GM12878 (cell line): Measurements from ENCODE around the gene FCER2. TPM values are rescaled to one million over a fixed set of nuclear protein-coding genes. Genes with fewer than 3 reads are reported as not detected.

Experiments used
- ATAC-seq: fragments of 200-7000 bp; cut with Tn5 transposase; 3 replicates; pipeline ENCODE4 v1.9.1; 2020; ENCODE audit warnings: mild to moderate bottlenecking, moderate library complexity
- BruUV-seq: library from RNA; stranded (reverse); fragments of 400-500 nt; replicated peaks from 2 replicates; lab custom pipeline; 2021; lab: Mats Ljungman, UMichigan
- CTCF ChIA-PET: fragments of 300-600 bp; sonication (Branson Sonifier 250); formaldehyde crosslinking; extraction: SDS; loops from one replicate; lab custom pipeline; 2021; ENCODE audit warnings: inconsistent platforms; lab: Yijun Ruan, JAX
- POLR2A ChIA-PET: fragments of 350-600 bp; formaldehyde crosslinking; extraction: SDS; loops from one replicate; lab custom pipeline; 2021; ENCODE audit warnings: inconsistent platforms; lab: Charles Lee
- RAD21 ChIA-PET: fragments of 300-600 bp; sonication (Branson Sonifier 250); formaldehyde crosslinking; loops from one replicate; lab custom pipeline; 2023; ENCODE audit warnings: antibody characterized with exemption; ENCODE audit not compliant: unreplicated experiment; lab: Charles Lee
- SMC1A ChIA-PET: fragments of 300-600 bp; sonication (Branson Sonifier 250); formaldehyde crosslinking; loops from one replicate; lab custom pipeline; 2023; ENCODE audit not compliant: unreplicated experiment, uncharacterized antibody; lab: Charles Lee
- DNase-seq: peaks from one replicate; pipeline ENCODE4 v3.0.0-alpha.2; 2011; ENCODE audit warnings: low read depth, low spot score
- FAIRE-seq: peaks from 3 replicates; lab custom pipeline; 2011; peaks lifted over from hg19 to GRCh38; lab: Jason Lieb, UNC
- H2AFZ ChIP-seq: 2 replicates; pipeline ENCODE4 v1.6.0; 2011; ENCODE audit warnings: low read depth, low read length, control low read depth; ENCODE audit not compliant: control insufficient read depth
- H3K27ac ChIP-seq: 2 replicates; pipeline ENCODE4 v1.5.1; 2011; ENCODE audit warnings: control low read depth; ENCODE audit not compliant: control insufficient read depth, insufficient read depth
- H3K27me3 ChIP-seq, 2 experiments: replicated peaks in 1 of 2; 2 replicates each; pipeline versions ENCODE4 v1.6.0 to v1.6.1; 2011; ENCODE audit warnings: low read length in 1 of 2; ENCODE audit not compliant: control insufficient read depth in 2 of 2, insufficient read depth in 2 of 2
- H3K36me3 ChIP-seq, 2 experiments: 2 replicates each; pipeline ENCODE4 v1.5.1; 2011; ENCODE audit warnings: low read length in 1 of 2; ENCODE audit not compliant: control insufficient read depth in 2 of 2, insufficient read depth in 2 of 2
- H3K4me1 ChIP-seq: 2 replicates; pipeline ENCODE4 v1.6.1; 2011; ENCODE audit warnings: mild to moderate bottlenecking, low read length, moderate library complexity, mixed read lengths; ENCODE audit not compliant: control insufficient read depth, insufficient read depth
- H3K4me2 ChIP-seq: 2 replicates; pipeline ENCODE4 v1.6.0; 2011; ENCODE audit warnings: control low read depth; ENCODE audit not compliant: control insufficient read depth, insufficient read depth
- H3K4me3 ChIP-seq: fragments of 200-600 bp; sonication (generic); 2 replicates; pipeline ENCODE4 v1.5.1; 2016
- H3K79me2 ChIP-seq: 2 replicates; pipeline ENCODE4 v1.6.0; 2011; ENCODE audit warnings: low read length; ENCODE audit not compliant: control insufficient read depth, insufficient read depth
- H3K9ac ChIP-seq: 2 replicates; pipeline ENCODE4 v1.8.0; 2011; ENCODE audit warnings: low read length, control low read depth, mixed read lengths; ENCODE audit not compliant: control insufficient read depth, insufficient read depth
- H3K9me3 ChIP-seq: replicated peaks from 3 replicates; pipeline ENCODE4 v1.5.1; 2011; ENCODE audit warnings: mild to moderate bottlenecking, low read length; ENCODE audit not compliant: control insufficient read depth, insufficient read depth
- H4K20me1 ChIP-seq: 2 replicates; pipeline ENCODE4 v1.6.0; 2011; ENCODE audit not compliant: control insufficient read depth, insufficient read depth
- BCLAF1 ChIP-seq: fragments of 450-650 bp; IDR thresholded peaks from 2 replicates; pipeline ENCODE4 v1.6.1; 2017; ENCODE audit warnings: antibody characterized with exemption, mild to moderate bottlenecking, moderate library complexity
- BMI1 ChIP-seq: fragments of 450-650 bp; IDR thresholded peaks from 2 replicates; pipeline ENCODE4 v1.6.1; 2016; ENCODE audit warnings: mild to moderate bottlenecking, moderate library complexity, borderline replicate concordance
- EP300 ChIP-seq, 2 experiments: fragments of 150-350 bp in 1 of 2; IDR thresholded peaks; 2 replicates each; pipeline ENCODE4 v1.6.1; 2011 to 2012; ENCODE audit warnings: low read depth in 2 of 2, low read length in 2 of 2, borderline replicate concordance in 1 of 2, improper control_type of control experiment in 1 of 2, inconsistent platforms in 1 of 2; ENCODE audit not compliant: control insufficient read depth in 1 of 2
- ETV6 ChIP-seq, 2 experiments: fragments of 450-650 bp in 1 of 2; IDR thresholded peaks in 1 of 2; conservative IDR thresholded peaks in 1 of 2; 2 replicates each; pipeline ENCODE4 v1.6.1; 2014; ENCODE audit warnings: antibody characterized with exemption in 1 of 2, borderline replicate concordance in 1 of 2, low read depth in 1 of 2, mild to moderate bottlenecking in 1 of 2, moderate library complexity in 1 of 2
- JUNB ChIP-seq: IDR thresholded peaks from 2 replicates; pipeline ENCODE4 v1.6.1; 2016; ENCODE audit warnings: antibody characterized with exemption, mild to moderate bottlenecking
- MYC ChIP-seq: IDR thresholded peaks from 2 replicates; pipeline ENCODE4 v1.6.1; 2011; ENCODE audit warnings: mild to moderate bottlenecking, low read length, moderate library complexity, inconsistent platforms; ENCODE audit not compliant: insufficient read depth, insufficient replicate concordance, insufficient read length, severe bottlenecking
- NRF1 ChIP-seq: conservative IDR thresholded peaks from 2 replicates; pipeline ENCODE4 v1.6.1; 2011; ENCODE audit warnings: mild to moderate bottlenecking, low read depth, low read length, improper control_type of control experiment
- PAX8 ChIP-seq: fragments of 450-650 bp; IDR thresholded peaks from 2 replicates; pipeline ENCODE4 v1.6.1; 2017; ENCODE audit warnings: mild to moderate bottlenecking, moderate library complexity
- POLR2A ChIP-seq: IDR thresholded peaks from 2 replicates; pipeline ENCODE4 v1.6.1; 2011; ENCODE audit warnings: low read depth, mild to moderate bottlenecking, low read length
- SIX5 ChIP-seq: IDR thresholded peaks from 2 replicates; pipeline ENCODE4 v1.6.1; 2011; ENCODE audit warnings: mild to moderate bottlenecking, low read depth, low read length, moderate library complexity; ENCODE audit not compliant: severe bottlenecking
- SPI1 ChIP-seq: IDR thresholded peaks from 2 replicates; pipeline ENCODE4 v1.6.1; 2011; ENCODE audit warnings: low read depth, mild to moderate bottlenecking, low read length, moderate library complexity, borderline replicate concordance; ENCODE audit not compliant: insufficient read depth
- TARDBP ChIP-seq: IDR thresholded peaks from 2 replicates; pipeline ENCODE4 v1.6.1; 2016; ENCODE audit warnings: borderline replicate concordance
- TBL1XR1 ChIP-seq: IDR thresholded peaks from 2 replicates; pipeline ENCODE4 v1.6.1; 2012; ENCODE audit warnings: low read depth, low read length, improper control_type of control experiment
- YY1 ChIP-seq: IDR thresholded peaks from 2 replicates; pipeline ENCODE4 v1.6.1; 2011; ENCODE audit warnings: low read depth, mild to moderate bottlenecking, low read length
- ZNF592 ChIP-seq: fragments of 450-650 bp; IDR thresholded peaks from 2 replicates; pipeline ENCODE4 v1.6.1; 2017; ENCODE audit warnings: mild to moderate bottlenecking, moderate library complexity
- WGBS: methylation state at CpG from one replicate; pipeline ENCODE4 v1.1.6; 2016; ENCODE audit warnings: low lambda C conversion rate; ENCODE audit not compliant: insufficient replicate concordance, insufficient coverage; ENCODE audit errors: missing lambda C conversion rate; 5-methylcytosine and 5-hydroxymethylcytosine counted together
- in situ Hi-C: fragments of 300-500 bp; cut with MboI; formaldehyde crosslinking; loops from 9 replicates; pipeline ENCODE4 v1.14.3; 2018; ENCODE audit warnings: mixed read lengths
- intact Hi-C: fragments of 100-400 bp; cut with micrococcal nuclease; formaldehyde crosslinking; loops from one replicate; pipeline ENCODE4 v1.14.2; 2022; ENCODE audit not compliant: unreplicated experiment
- polyA plus RNA-seq, 11 experiments: library from polyadenylated mRNA; depleted of rRNA in 4 of 11; unstranded in 6 of 11; stranded (reverse) in 5 of 11; fragments of >200 nt; fragmentation: Nextera tagmentation in 4 of 11; fragmentation: Illumina TruSeq in 1 of 11; extraction: Ambion mirVana in 4 of 11; extraction: Trizol in 1 of 11; gene quantifications; 1 replicate in 1 of 11; 2 replicates in 10 of 11; pipeline versions ENCODE4 v1.2.1 to v1.2.3, GENCODE V29; 2011 to 2016; ENCODE audit warnings: inconsistent platforms in 2 of 11, missing spikeins in 2 of 11, low read depth in 1 of 11
- total RNA-seq, 4 experiments: library from RNA; depleted of rRNA in 3 of 4; stranded (reverse); fragments of >200 nt in 3 of 4; fragmentation: Illumina TruSeq in 1 of 4; extraction: Trizol in 1 of 4; gene quantifications; 2 replicates each; pipeline versions ENCODE4 v1.2.1 to v1.2.3, GENCODE V29; 2013 to 2021

Gene FCER2
- total and polyA plus RNA-seq, 10 of the 15 experiments (the other 5 are each of a cell fraction or from before 2014, with no cell fraction given) = 44.0 to 424 (median 241) TPM

- in situ Hi-C loops = loop anchor here (10.0 kb wide), 2 partner anchors 522 to 1182 kb away; no protein-coding TSS in a partner anchor
- SMC1A ChIA-PET = interaction anchor here (0.8 to 1.2 kb wide), 4 partner anchors 9 to 94 kb away, joined by 3 read pairs; no protein-coding TSS in a partner anchor
- 57% methylated on average over 14 of the region's 14 CpGs for whole genome bisulfite sequencing
- H2AFZ ChIP-seq = peak overlapping the region; percentile 56
- FAIRE-seq = no peak
- intact Hi-C loops = loop anchor here (10.0 kb wide), 1 partner anchor 488 kb away; no protein-coding TSS in a partner anchor
- no peak for DNase-seq
- H3K4me2 ChIP-seq = peak overlapping the region; percentile 97
- no peaks in the 10 kb centered on the region for H3K36me3 ChIP-seq
- RAD21 ChIA-PET = interaction anchor here (1.0 to 2.4 kb wide), 8 partner anchors 8 to 67 kb away, joined by 3 to 9 read pairs (median 6); partner anchors contain the start of gene TRAPPC5
- peaks cover 77% of the 10 kb centered on the region for H3K4me1 ChIP-seq
- peak overlapping the region; percentile 82 for H3K9ac ChIP-seq
- H4K20me1 ChIP-seq = no peaks in the 10 kb centered on the region
- no TSS peak for BruUV-seq
- CTCF ChIA-PET = interaction anchor here (1.1 to 1.3 kb wide), 2 partner anchors 9 to 26 kb away, joined by 3 to 10 read pairs; partner anchors contain the start of gene TRAPPC5
- H3K4me3 ChIP-seq = peak overlapping the region; percentile 53; the same call in 1 of the 2 replicates
- peak overlapping the region; percentile 99 for H3K27ac ChIP-seq
- no peaks in the 10 kb centered on the region for H3K27me3 ChIP-seq
- POLR2A ChIA-PET = interaction anchor here (0.5 to 1.2 kb wide), 4 partner anchors 8 to 71 kb away, joined by 3 to 5 read pairs (median 4); no protein-coding TSS in a partner anchor
- ATAC-seq = no peak
- H3K79me2 ChIP-seq = peaks cover 7% of the 10 kb centered on the region
- no peaks in the 10 kb centered on the region; the same call in 2 of the 3 replicates for H3K9me3 ChIP-seq
- TF ChIP-seq BCLAF1 = no peak
- TF ChIP-seq JUNB = no peak
- no peak for TF ChIP-seq TARDBP
- TF ChIP-seq PAX8 = no peak
- no peak for TF ChIP-seq EP300 (IDR thresholded peaks at IDR 0.05; ENCODE audit: borderline replicate concordance in 1 of 2, control insufficient read depth in 1 of 2, low read depth in 2 of 2, low read length in 2 of 2)
- no peak for TF ChIP-seq ZNF592
- TF ChIP-seq YY1 = no peak
- TF ChIP-seq TBL1XR1 = no peak
- no peak for TF ChIP-seq ETV6 (conservative IDR thresholded peaks at IDR 0.05 in 1 of 2, IDR thresholded peaks at IDR 0.05 in 1 of 2; ENCODE audit: borderline replicate concordance in 1 of 2, low read depth in 1 of 2)
- TF ChIP-seq MYC = no peak
- no peak for TF ChIP-seq SIX5
- no peak for TF ChIP-seq SPI1
- 0 out of 2 replicates have a peak, but pooled peaks have one; percentile 23 for TF ChIP-seq POLR2A
- no peak for TF ChIP-seq BMI1
- no peak for TF ChIP-seq NRF1
Measured at GRCh38 chr19:7706188-7706954, 4.4 kb upstream of the FCER2 start.
